PFSK-1 (cell line): ENCODE measurements around the gene SH3PXD2A.

Experiments
- FOXP2 ChIP-seq: optimal IDR thresholded peaks from 2 replicates; pipeline ENCODE3; 2011; ENCODE audit warnings: borderline replicate concordance, control low read depth, inconsistent platforms; ENCODE audit not compliant: insufficient read depth; ENCODE audit errors: extremely low read length, extremely low read depth
- POLR2AphosphoS5 ChIP-seq: IDR thresholded peaks from 2 replicates; pipeline ENCODE4 v1.6.1; 2012; ENCODE audit warnings: low read depth, mild to moderate bottlenecking, control low read depth, low read length, moderate library complexity
- REST ChIP-seq, 2 experiments: IDR thresholded peaks; 2 replicates each; pipeline versions ENCODE4 v1.6.1 to v1.8.0; 2011 to 2012; ENCODE audit warnings: low read depth in 2 of 2, low read length in 2 of 2, control low read depth in 1 of 2, inconsistent platforms in 1 of 2, mild to moderate bottlenecking in 1 of 2, moderate library complexity in 1 of 2; ENCODE audit not compliant: insufficient read depth in 1 of 2
- SIN3A ChIP-seq: IDR thresholded peaks from 2 replicates; pipeline ENCODE4 v1.6.1; 2012; ENCODE audit warnings: mild to moderate bottlenecking, low read length, moderate library complexity, borderline replicate concordance; ENCODE audit not compliant: insufficient read depth
- TAF1 ChIP-seq: IDR thresholded peaks from 2 replicates; pipeline ENCODE4 v1.6.1; 2012; ENCODE audit warnings: low read length, control low read depth, borderline replicate concordance; ENCODE audit not compliant: insufficient read depth

SH3PXD2A gene

DNA sequence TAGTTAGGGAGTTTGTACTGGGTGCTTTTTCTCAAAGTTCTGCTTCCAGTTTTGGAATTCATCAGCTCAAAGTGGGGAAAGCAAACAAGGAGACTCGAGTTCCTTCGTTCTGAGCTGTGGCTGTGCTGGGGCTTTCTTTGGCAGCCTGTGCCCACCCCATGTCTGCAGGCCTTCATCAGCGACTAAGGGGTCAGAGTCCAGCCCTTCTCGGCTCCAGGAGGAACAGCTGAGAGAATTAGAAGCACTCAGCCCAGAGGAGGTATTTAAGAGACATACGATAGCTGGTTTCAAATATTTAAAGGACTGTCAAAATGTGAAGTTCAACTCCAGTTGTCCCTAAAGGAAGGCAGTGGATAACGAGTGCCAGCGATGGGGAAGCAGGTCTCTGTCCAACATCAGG lies 41.3 kb downstream of the SH3PXD2A start:
- no peak for TF ChIP-seq SIN3A
- no peak for TF ChIP-seq TAF1
- no peak for TF ChIP-seq FOXP2

GRCh38 chr10:103812432-103812831 lies 42.9 kb downstream of the SH3PXD2A start:
- TF ChIP-seq SIN3A (no peak), FOXP2 (no peak), TAF1 (no peak), POLR2AphosphoS5 (no peak), REST (IDR thresholded peaks at IDR 0.05; ENCODE audit: insufficient read depth in 1 of 2, low read depth in 2 of 2, low read length in 2 of 2) (0 out of 4 replicates have a peak, but pooled peaks of 1 of the 2 experiments have one; percentile 22)

GRCh38 chr10:103812004-103812403 lies 43.4 kb downstream of the SH3PXD2A start:
- TF ChIP-seq POLR2AphosphoS5, result no peak
- TF ChIP-seq REST (IDR thresholded peaks at IDR 0.05; ENCODE audit: insufficient read depth in 1 of 2, low read depth in 2 of 2, low read length in 2 of 2), result no peak
- no peak for TF ChIP-seq FOXP2
- TF ChIP-seq SIN3A, result no peak
- no peak for TF ChIP-seq TAF1

- no peak for TF ChIP-seq FOXP2
- no peak for TF ChIP-seq TAF1
- TF ChIP-seq SIN3A, result no peak
- no peak for TF ChIP-seq REST (IDR thresholded peaks at IDR 0.05; ENCODE audit: insufficient read depth in 1 of 2, low read depth in 2 of 2, low read length in 2 of 2)
- TF ChIP-seq POLR2AphosphoS5, result no peak
These were observed 43.9 kb downstream of the SH3PXD2A start for GRCh38 chr10:103811463-103811862.

DNA sequence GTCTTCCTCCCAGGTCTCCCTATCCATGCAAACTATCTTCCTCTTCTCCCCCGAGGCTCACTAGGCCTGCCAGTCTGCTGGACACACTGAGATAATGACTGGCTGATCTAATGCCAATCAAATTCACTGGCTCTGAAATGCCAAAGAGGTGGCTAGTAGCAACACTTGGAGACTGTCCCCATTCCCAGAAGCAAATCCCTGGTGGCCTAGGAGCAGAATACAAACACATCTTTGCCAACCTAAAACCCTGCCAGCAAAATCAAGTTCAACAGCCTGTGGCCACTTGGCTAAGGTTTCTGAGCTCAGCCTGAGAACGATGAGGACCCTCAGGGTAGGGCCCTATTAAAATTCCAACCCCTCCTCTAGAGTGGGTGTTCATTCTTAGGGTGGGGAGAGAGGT lies 46.6 kb downstream of the SH3PXD2A start:
- TF ChIP-seq REST (IDR thresholded peaks at IDR 0.05; ENCODE audit: insufficient read depth in 1 of 2, low read depth in 2 of 2, low read length in 2 of 2) (no peak), TAF1 (no peak), SIN3A (no peak), FOXP2 (no peak)
